Mononuclear cell (primary cell): ENCODE measurements around the gene HJV. TPM values are rescaled to one million over a fixed set of nuclear protein-coding genes. Genes with fewer than 3 reads are reported as not detected.
A peak's percentile ranks its signal among the peaks of the same experiment; 100 is the strongest.

Source experiments
- H3K27me3 ChIP-seq: 2 replicates; pipeline ENCODE4 v1.6.0; 2011; ENCODE audit warnings: low read length, control low read depth; ENCODE audit not compliant: insufficient read depth
- H3K4me1 ChIP-seq: 2 replicates; pipeline ENCODE4 v1.5.1; 2011; ENCODE audit warnings: mild to moderate bottlenecking, low read length, control low read depth; ENCODE audit not compliant: insufficient read depth
- H3K4me3 ChIP-seq: 2 replicates; pipeline ENCODE4 v1.5.1; 2011; ENCODE audit warnings: mild to moderate bottlenecking, low read length, moderate library complexity
- H3K9me3 ChIP-seq: 2 replicates; pipeline ENCODE4 v1.5.1; 2011; ENCODE audit warnings: low read depth, mild to moderate bottlenecking, control low read depth, low read length
- total RNA-seq: library from RNA; depleted of rRNA; stranded (reverse); fragments of >200 nt; gene quantifications from one replicate; pipeline ENCODE4 v1.2.3, GENCODE V29; 2012

Gene HJV
- total RNA-seq, 1 donor: not detected

DNA sequence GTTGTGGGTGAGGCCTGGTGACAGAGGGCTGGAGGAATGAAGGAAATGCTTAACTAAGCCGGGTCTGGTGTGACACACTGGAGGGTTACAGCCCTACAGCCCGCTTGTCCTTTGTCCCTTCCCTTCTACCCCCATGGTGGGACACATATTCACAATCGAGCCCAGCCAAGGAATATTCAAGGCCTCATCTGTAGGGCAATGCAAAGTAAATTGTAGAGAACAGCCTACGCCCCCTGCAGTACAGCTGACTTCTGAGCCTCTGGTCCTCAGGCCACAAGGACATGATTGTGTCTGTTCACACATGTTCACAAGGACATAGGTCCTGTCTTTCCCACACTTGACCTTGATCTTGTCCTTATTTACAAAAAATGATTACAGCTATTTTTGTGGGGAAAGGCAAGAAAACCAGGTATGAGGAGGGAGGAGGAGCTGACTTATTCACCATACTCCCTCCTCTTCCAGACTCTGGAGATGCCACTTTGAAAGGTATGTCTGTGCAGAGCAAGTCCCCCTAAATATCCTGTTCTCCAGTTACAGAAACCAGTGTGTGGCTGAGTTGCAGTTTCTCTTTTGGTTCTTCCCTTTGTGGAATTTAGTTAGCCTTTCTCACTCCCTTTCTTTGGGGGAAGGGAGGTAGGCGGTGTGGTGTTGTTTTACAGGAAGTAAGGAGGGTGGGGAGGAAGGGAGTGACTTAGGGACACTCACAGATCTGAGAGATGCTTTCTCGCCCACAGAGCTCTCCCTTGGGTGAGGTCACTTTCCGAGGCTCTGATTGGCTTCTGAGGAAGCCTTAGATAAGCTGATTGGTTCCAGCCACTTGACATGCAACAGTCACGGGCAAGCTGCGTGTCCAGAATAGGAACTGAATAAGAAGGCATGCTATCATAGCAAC is 42.4 kb downstream of the HJV start:
- peak overlapping the region; percentile 0 for H3K4me3 ChIP-seq

DNA sequence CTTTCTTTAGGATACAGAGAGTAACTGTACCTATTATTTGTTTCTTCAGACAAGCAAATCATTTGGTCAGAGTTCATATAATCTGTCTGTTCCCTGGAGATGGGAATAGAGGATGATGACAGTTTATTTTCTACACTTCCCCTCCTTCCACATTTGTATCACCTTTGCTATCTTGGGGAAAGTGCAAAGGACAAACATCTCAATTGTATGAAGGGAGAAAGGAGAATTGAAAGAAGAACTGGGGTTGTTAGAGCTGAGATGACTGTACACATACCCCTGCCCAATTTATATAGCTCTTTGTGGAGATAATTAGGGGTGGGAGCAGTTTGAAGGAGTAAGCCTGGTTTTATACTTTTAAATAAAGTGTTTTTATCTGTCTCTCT is 43.1 kb downstream of the HJV start:
- H3K27me3 ChIP-seq: no peaks in the 10 kb centered on the region
- H3K4me1 ChIP-seq: peaks cover 66% of the 10 kb centered on the region
- peak overlapping the region; percentile 0 for H3K4me3 ChIP-seq
- H3K9me3 ChIP-seq: no peaks in the 10 kb centered on the region

More for the DNA sequence above, 42.4 kb downstream of the HJV start:
- Histone ChIP-seq H3K27me3 (no peaks in the 10 kb centered on the region), H3K4me1 (peaks cover 72% of the 10 kb centered on the region), H3K9me3 (no peaks in the 10 kb centered on the region)

GRCh38 chr1:145977486-145978470 is 43.8 kb downstream of the HJV start:
- no peak overlapping the region for H3K4me3 ChIP-seq
- H3K4me1 ChIP-seq: peaks cover 59% of the 10 kb centered on the region
- no peaks in the 10 kb centered on the region for H3K9me3 ChIP-seq
- no peaks in the 10 kb centered on the region for H3K27me3 ChIP-seq

GRCh38 chr1:145977016-145977415 is 44.5 kb downstream of the HJV start:
- no peak overlapping the region for H3K4me3 ChIP-seq
- no peaks in the 10 kb centered on the region for H3K9me3 ChIP-seq
- H3K4me1 ChIP-seq: peaks cover 51% of the 10 kb centered on the region
- H3K27me3 ChIP-seq: no peaks in the 10 kb centered on the region

- Histone ChIP-seq H3K4me3 (no peak overlapping the region), H3K4me1 (peaks cover 33% of the 10 kb centered on the region), H3K27me3 (no peaks in the 10 kb centered on the region), H3K9me3 (no peaks in the 10 kb centered on the region)
Observed at GRCh38 chr1:145975216-145975615, 46.3 kb downstream of the HJV start.

DNA sequence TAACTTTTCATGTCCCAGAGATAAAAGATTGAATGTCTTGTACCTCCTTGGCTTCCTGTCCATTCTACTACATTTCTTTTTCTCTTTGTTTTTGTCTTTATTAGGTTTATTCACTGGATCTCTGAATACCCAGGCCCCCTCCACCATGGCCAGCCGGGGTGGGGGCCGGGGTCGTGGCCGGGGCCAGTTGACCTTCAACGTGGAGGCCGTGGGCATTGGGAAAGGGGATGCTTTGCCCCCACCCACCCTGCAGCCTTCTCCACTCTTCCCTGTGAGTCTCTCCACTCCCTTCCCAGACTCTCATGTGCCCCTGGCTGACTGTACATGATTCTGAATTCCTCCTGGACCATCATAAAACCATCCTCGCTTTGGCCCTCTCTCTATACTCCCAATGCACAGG is 46.8 kb downstream of the HJV start:
- no peak overlapping the region for H3K4me3 ChIP-seq
- no peaks in the 10 kb centered on the region for H3K27me3 ChIP-seq
- peaks cover 29% of the 10 kb centered on the region for H3K4me1 ChIP-seq
- H3K9me3 ChIP-seq: no peaks in the 10 kb centered on the region

DNA sequence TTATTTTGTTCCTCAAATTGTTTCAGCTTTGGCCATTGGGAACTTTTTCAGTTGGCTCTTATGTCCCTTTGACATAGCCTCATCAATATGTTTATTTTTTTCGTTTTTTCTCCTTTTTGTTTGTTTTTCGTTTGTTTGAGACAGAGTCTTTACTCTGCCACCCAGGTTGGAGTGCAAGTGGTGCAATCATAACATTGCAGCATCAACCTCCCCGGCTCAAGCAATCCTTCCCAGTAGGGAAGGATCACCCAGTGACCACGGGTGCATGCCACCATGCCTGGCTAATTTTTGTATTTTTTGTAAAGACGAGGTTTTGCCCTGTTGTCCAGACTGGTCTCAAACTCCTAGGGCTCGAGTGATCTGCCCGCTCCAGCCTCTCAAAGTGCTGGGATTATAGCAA is 49.0 kb downstream of the HJV start:
- Histone ChIP-seq H3K4me3 (no peak overlapping the region), H3K9me3 (no peaks in the 10 kb centered on the region), H3K27me3 (no peaks in the 10 kb centered on the region), H3K4me1 (peaks cover 7% of the 10 kb centered on the region)

Other genes starting within 250 kb of the HJV start
- gene RNF115, start 197.6 kb downstream of the HJV start, total RNA-seq: 16.4 TPM
- 29.9 TPM for gene POLR3C, start 197.5 kb downstream of the HJV start, total RNA-seq
- 1.2 TPM for gene NUDT17, start 176.1 kb downstream of the HJV start, total RNA-seq
- gene PIAS3, start 162.7 kb downstream of the HJV start, total RNA-seq: 8.0 TPM
- not detected for gene ANKRD35, start 135.9 kb downstream of the HJV start, total RNA-seq
- 0.21 TPM for gene ITGA10, start 111.7 kb downstream of the HJV start, total RNA-seq
- 6.1 TPM for gene PEX11B, start 103.0 kb downstream of the HJV start, total RNA-seq
- gene RBM8A, start 94.3 kb downstream of the HJV start, total RNA-seq: 98.2 TPM
- 15.1 TPM for gene LIX1L, start 63.7 kb downstream of the HJV start, total RNA-seq
- 0.42 TPM for gene ANKRD34A, start 57.2 kb downstream of the HJV start, total RNA-seq
- 12.7 TPM for gene POLR3GL, start 57.0 kb downstream of the HJV start, total RNA-seq
- 2,317 TPM for gene TXNIP, start 25.2 kb downstream of the HJV start, total RNA-seq
- 3.3 TPM for gene NBPF10, start 123.1 kb upstream of the HJV start, total RNA-seq
- gene NOTCH2NLA, start 207.3 kb upstream of the HJV start, total RNA-seq: 35.2 TPM